NCI-H526 (cell line): Measurements from ENCODE around the gene ZBTB17.
"Not testable (repeated sequence)": the region's sequence is repeated elsewhere in the genome, so short reads cannot be mapped to it uniquely, and the experiment has no call there.

Source experiments
- DNase-seq, 2 experiments: peaks; one replicate each; lab custom pipeline; 2025; lab: John Stamatoyannopoulos, UW

The ZBTB17 gene

DNA sequence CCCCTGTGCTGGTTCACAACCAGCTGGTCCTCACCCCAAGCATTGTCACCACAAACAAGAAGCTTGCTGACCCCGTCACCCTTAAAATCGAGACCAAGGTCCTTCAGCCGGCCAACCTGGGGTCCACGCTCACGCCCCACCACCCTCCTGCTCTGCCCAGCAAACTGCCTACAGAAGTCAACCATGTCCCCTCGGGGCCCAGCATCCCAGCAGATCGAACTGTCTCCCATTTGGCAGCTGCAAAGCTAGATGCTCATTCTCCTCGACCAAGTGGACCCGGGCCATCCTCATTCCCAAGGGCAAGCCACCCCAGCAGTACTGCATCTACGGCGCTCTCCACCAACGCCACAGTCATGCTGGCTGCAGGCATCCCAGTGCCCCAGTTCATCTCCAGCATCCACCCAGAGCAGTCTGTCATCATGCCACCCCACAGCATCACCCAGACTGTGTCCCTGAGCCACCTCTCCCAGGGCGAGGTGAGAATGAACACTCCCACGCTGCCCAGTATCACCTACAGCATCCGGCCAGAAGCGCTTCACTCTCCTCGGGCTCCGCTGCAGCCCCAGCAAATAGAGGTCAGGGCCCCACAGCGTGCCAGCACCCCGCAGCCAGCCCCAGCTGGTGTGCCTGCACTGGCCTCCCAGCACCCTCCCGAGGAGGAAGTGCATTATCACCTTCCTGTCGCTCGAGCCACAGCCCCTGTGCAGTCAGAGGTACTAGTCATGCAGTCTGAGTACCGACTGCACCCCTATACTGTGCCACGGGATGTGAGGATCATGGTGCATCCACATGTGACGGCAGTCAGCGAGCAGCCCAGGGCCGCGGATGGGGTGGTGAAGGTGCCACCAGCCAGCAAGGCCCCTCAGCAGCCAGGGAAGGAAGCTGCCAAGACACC, 40.6 kb downstream of the ZBTB17 start:
- no peak for DNase-seq

DNA sequence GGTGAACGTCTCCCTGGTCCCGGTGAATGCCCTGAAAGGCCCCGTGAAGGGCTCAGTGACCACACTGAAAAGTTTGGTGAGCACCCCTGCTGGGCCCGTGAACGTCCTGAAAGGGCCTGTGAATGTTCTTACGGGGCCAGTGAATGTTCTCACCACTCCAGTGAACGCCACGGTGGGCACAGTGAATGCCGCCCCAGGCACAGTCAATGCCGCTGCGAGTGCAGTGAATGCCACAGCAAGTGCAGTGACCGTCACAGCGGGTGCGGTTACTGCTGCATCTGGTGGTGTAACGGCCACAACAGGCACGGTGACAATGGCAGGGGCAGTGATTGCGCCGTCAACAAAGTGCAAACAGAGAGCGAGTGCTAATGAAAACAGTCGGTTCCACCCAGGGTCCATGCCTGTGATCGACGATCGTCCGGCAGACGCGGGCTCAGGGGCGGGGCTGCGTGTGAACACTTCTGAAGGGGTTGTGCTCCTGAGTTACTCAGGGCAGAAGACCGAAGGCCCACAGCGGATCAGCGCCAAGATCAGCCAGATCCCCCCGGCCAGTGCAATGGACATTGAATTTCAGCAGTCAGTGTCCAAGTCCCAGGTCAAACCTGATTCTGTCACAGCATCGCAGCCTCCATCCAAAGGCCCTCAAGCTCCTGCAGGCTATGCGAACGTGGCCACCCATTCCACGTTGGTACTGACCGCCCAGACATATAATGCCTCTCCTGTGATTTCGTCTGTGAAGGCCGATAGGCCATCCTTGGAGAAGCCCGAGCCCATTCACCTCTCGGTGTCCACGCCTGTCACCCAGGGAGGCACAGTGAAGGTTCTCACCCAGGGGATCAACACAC, 41.5 kb downstream of the ZBTB17 start:
- no peak for DNase-seq

DNA sequence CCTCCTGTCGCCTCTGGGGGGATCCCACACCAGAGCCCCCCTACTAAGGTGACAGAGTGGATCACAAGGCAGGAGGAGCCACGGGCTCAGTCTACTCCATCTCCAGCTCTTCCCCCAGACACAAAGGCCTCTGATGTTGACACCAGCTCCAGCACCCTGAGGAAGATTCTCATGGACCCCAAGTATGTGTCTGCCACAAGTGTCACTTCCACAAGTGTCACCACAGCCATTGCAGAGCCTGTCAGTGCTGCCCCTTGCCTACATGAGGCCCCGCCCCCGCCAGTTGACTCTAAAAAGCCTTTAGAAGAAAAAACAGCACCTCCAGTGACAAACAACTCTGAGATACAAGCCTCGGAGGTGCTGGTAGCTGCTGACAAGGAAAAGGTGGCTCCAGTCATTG, 42.2 kb downstream of the ZBTB17 start:
- no peak for DNase-seq

GRCh38 chr1:15932612-15933011, 43.3 kb downstream of the ZBTB17 start:
- DNase-seq: no peak

GRCh38 chr1:15931884-15932283, 44.0 kb downstream of the ZBTB17 start:
- no peak for DNase-seq

DNA sequence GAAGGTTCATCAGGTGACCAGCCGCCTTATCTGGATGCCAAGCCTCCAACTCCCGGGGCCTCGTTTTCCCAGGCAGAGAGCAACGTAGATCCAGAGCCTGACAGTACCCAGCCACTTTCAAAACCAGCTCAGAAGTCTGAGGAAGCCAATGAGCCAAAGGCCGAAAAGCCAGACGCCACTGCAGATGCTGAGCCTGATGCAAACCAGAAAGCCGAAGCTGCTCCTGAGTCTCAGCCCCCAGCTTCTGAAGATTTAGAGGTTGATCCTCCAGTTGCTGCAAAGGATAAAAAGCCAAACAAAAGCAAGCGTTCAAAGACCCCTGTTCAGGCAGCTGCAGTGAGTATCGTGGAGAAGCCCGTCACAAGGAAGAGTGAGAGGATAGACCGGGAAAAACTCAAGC, 44.5 kb downstream of the ZBTB17 start:
- no peak for DNase-seq

DNA sequence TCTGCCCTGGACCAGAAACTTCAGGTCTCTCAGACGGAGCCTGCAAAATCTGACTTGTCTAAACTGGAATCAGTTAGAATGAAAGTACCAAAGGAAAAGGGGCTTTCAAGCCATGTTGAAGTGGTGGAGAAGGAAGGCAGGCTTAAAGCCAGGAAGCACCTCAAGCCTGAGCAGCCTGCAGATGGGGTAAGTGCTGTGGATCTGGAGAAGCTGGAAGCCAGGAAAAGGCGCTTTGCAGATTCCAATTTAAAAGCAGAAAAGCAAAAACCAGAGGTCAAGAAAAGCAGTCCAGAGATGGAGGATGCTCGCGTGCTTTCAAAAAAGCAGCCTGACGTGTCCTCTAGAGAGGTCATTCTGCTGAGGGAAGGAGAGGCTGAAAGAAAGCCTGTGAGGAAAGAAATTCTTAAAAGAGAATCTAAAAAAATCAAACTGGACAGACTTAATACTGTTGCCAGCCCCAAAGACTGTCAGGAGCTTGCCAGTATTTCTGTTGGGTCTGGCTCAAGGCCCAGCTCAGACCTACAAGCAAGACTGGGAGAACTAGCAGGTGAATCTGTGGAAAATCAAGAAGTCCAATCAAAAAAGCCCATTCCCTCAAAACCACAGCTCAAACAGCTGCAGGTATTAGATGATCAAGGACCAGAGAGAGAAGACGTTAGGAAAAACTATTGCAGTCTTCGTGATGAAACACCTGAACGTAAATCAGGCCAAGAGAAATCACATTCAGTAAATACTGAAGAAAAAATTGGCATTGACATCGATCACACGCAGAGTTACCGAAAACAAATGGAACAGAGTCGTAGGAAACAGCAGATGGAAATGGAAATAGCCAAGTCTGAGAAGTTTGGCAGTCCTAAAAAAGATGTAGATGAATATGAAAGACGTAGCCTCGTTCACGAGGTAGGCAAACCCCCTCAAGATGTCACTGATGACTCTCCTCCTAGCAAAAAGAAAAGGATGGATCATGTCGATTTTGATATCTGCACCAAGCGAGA, 46.6 kb downstream of the ZBTB17 start:
- no peak for DNase-seq

DNA sequence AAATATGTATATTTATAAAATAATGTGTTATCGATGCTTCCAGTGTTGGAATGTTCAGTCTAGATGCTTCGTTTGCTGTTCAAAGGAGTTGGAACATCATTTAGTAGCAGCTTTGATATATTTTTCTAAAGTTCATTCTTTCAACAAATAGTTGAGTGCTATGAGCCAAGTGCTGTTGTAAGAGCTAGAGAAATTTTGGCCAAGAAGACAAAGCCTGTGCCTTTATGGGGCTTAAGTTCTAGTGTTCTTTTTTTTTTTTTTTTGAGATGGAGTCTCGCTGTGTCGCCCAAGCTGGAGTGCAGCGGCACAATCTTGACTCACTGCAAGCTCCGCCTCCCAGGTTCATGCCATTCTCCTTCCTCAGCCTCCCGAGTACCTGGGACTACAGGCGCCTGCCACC, 49.5 kb downstream of the ZBTB17 start:
- not testable (repeated sequence) for DNase-seq

- DNase-seq: no peak
Measured at GRCh38 chr1:15923241-15923640, 52.7 kb downstream of the ZBTB17 start.

GRCh38 chr1:15918962-15919715, 56.8 kb downstream of the ZBTB17 start:
- DNase-seq: no peak

GRCh38 chr1:15916916-15917315, 59.0 kb downstream of the ZBTB17 start:
- DNase-seq: no peak

- no peak for DNase-seq
Measured at GRCh38 chr1:15916417-15916816, 59.5 kb downstream of the ZBTB17 start.

DNA sequence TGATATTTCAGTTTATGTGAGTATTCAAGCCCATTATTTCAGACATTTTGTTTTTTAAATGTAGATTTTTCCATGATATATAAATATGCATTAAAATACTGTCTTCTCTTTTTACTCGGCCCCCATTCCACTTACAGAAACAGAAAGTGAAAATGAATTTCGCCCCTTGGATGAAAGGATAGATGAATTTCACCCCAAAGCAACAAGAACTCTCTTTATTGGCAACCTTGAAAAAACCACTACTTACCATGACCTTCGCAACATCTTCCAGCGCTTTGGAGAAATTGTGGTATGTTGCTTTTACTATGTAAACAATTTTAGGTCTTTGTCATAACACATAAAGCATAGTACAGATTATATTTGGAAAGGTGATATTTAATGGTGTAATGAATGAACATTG, 59.9 kb downstream of the ZBTB17 start:
- no peak for DNase-seq

- DNase-seq: not testable (repeated sequence)
Measured at GRCh38 chr1:15913607-15914006, 62.3 kb downstream of the ZBTB17 start.

GRCh38 chr1:15911927-15912326, 64.0 kb downstream of the ZBTB17 start:
- no peak for DNase-seq

DNA sequence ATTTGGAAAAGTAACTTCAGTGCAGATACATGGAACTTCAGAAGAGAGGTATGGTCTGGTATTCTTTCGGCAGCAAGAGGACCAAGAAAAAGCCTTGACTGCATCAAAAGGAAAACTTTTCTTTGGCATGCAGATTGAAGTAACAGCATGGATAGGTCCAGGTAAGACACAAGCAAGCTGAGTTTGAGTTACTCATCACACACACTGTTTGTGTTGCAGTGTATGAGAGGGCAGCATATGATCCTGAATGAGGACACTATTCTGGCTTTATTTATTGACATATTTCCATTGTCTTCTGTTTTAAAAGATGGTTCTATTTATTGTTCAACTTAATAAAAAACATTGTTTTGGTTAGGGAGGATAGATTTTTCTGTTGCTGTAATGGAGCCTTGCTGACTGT, 64.8 kb downstream of the ZBTB17 start:
- DNase-seq: no peak

DNA sequence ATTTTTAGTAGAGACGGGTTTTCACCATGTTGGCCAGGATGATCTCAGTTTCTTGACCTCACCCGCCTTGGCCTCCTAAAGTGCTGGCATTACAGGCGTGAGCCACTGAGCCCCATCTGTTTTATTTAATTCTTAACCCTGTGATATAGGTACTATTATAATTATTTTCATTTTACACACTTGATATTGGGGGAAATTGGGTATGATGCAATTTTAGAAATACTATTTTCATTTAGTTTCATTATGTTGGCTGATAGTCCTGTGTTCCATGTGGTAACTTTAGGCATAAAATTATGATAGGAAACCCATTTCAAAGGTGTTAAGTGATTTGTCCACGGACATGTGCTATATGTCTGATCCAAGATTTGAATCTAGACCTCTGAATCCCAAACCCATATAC, 67.3 kb downstream of the ZBTB17 start:
- DNase-seq: no peak

DNA sequence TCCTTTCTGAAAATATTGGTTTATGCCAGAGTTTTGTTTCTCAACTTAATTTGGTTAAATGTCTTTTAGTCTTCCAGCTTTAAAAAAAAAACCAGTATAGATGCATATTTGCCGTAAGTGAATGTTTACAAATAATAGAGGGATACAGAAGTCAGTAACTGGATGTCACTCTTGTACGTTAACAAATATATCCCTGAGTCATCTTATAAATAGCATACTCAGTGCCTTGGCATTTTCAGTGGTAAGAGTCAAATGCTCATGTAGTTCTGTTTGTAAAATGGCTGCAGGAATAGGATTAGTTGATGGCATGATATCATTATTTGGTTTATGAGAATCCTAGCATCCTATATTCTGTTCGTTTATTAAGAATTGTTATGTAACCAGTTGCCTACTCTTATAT, 73.0 kb downstream of the ZBTB17 start:
- no peak for DNase-seq

- no peak for DNase-seq
Measured at GRCh38 chr1:15900662-15901279, 75.1 kb downstream of the ZBTB17 start.

GRCh38 chr1:15899266-15899665, 76.6 kb downstream of the ZBTB17 start:
- no peak for DNase-seq
